IPS DF 4.7 (cell line): Measurements from ENCODE around the gene EEIG1.

Source experiments
- DNase-seq: peaks from one replicate; pipeline ENCODE4 v3.0.0-alpha.2; 2013; ENCODE audit warnings: low spot score; ENCODE audit errors: extremely low read depth

EEIG1 gene

GRCh38 chr9:127961155-127961490, 19.7 kb downstream of the EEIG1 start:
- DNase-seq: no peak

- DNase-seq: no peak
Observed at GRCh38 chr9:127960410-127961154, 20.2 kb downstream of the EEIG1 start.

- no peak for DNase-seq
Observed at GRCh38 chr9:127959841-127960409, 20.9 kb downstream of the EEIG1 start.

GRCh38 chr9:127959398-127959797, 21.4 kb downstream of the EEIG1 start:
- DNase-seq: no peak

- DNase-seq: no peak
Observed at GRCh38 chr9:127958728-127959127, 22.1 kb downstream of the EEIG1 start.

GRCh38 chr9:127955294-127956015, 25.3 kb downstream of the EEIG1 start:
- DNase-seq: peak; percentile 86

- no peak for DNase-seq
Observed at GRCh38 chr9:127954831-127955293, 25.9 kb downstream of the EEIG1 start.

GRCh38 chr9:127953768-127954505, 26.9 kb downstream of the EEIG1 start:
- DNase-seq: no peak

- DNase-seq: no peak
Observed at GRCh38 chr9:127953154-127953553, 27.6 kb downstream of the EEIG1 start.

GRCh38 chr9:127950513-127951289, 30.1 kb downstream of the EEIG1 start:
- DNase-seq: no peak

GRCh38 chr9:127949827-127950512, 30.8 kb downstream of the EEIG1 start:
- DNase-seq: no peak

GRCh38 chr9:127947841-127948710, 32.7 kb downstream of the EEIG1 start:
- DNase-seq: no peak

- DNase-seq: no peak
Observed at GRCh38 chr9:127946728-127947127, 34.1 kb downstream of the EEIG1 start.

- no peak for DNase-seq
Observed at GRCh38 chr9:127945942-127946341, 34.8 kb downstream of the EEIG1 start.

- DNase-seq: no peak
Observed at GRCh38 chr9:127945338-127945737, 35.5 kb downstream of the EEIG1 start.

GRCh38 chr9:127944586-127945218, 36.1 kb downstream of the EEIG1 start:
- no peak for DNase-seq

- peak; percentile 78 for DNase-seq
Observed at GRCh38 chr9:127943731-127944144, 37.1 kb downstream of the EEIG1 start.

- DNase-seq: no peak
Observed at GRCh38 chr9:127943011-127943662, 37.7 kb downstream of the EEIG1 start.
